ENCODE results near the gene CYTH3. TPM values are rescaled to one million over a fixed set of nuclear protein-coding genes. Genes with fewer than 3 reads are reported as not detected.

Gene CYTH3
- total RNA-seq, 1 donor, result 89.4 TPM

DNA sequence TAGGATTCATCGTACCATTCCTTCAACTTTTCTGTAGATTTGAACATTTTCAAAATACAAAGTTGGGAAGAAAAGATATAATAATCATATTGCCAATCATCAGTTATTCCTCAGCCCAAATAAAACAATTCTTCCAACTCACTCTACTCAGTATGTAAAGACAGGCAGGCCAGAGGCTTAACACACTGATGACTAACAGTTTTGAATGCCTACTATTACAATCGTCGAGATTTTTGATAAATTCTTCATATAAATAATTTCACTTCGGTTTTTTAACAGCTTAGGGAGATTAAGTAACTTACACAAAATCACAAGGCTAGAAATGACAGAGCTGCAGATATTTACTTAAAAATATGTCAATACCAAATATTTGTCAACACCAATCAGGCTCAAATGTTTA is 17.6 kb downstream of the CYTH3 start:
- no peaks in the 10 kb centered on the region for H3K27me3 ChIP-seq (ENCODE audit: insufficient read depth, low read length)
- H4K20me1 ChIP-seq (ENCODE audit: insufficient read depth, low read length), result no peaks in the 10 kb centered on the region
- H3K36me3 ChIP-seq (ENCODE audit: insufficient read depth, low read length), result no peaks in the 10 kb centered on the region
- H3K79me2 ChIP-seq (ENCODE audit: insufficient read depth, low read length), result peaks cover 73% of the 10 kb centered on the region
- H3K4me1 ChIP-seq (ENCODE audit: insufficient read depth, low read length), result peaks cover 80% of the 10 kb centered on the region
- peak overlapping the region; percentile 31 for H3K4me2 ChIP-seq (ENCODE audit: insufficient read depth, low read length)
- H3K9me3 ChIP-seq (ENCODE audit: low read depth, low read length), result no peaks in the 10 kb centered on the region
- H3K27ac ChIP-seq (ENCODE audit: low read depth, low read length), result peak overlapping the region; percentile 98
- no peak overlapping the region for H2AFZ ChIP-seq (ENCODE audit: low read length)
- TF ChIP-seq, protein P1, sequence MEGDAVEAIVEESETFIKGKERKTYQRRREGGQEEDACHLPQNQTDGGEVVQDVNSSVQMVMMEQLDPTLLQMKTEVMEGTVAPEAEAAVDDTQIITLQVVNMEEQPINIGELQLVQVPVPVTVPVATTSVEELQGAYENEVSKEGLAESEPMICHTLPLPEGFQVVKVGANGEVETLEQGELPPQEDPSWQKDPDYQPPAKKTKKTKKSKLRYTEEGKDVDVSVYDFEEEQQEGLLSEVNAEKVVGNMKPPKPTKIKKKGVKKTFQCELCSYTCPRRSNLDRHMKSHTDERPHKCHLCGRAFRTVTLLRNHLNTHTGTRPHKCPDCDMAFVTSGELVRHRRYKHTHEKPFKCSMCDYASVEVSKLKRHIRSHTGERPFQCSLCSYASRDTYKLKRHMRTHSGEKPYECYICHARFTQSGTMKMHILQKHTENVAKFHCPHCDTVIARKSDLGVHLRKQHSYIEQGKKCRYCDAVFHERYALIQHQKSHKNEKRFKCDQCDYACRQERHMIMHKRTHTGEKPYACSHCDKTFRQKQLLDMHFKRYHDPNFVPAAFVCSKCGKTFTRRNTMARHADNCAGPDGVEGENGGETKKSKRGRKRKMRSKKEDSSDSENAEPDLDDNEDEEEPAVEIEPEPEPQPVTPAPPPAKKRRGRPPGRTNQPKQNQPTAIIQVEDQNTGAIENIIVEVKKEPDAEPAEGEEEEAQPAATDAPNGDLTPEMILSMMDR (IDR thresholded peaks at IDR 0.05; ENCODE audit: extremely low read depth, low read depth, low read length), result no peak
- DNase-seq (ENCODE audit: insufficient read length, low spot score, missing footprints), result no peak
- H3K4me3 ChIP-seq (ENCODE audit: insufficient read depth, low read length), result no peak overlapping the region

DNA sequence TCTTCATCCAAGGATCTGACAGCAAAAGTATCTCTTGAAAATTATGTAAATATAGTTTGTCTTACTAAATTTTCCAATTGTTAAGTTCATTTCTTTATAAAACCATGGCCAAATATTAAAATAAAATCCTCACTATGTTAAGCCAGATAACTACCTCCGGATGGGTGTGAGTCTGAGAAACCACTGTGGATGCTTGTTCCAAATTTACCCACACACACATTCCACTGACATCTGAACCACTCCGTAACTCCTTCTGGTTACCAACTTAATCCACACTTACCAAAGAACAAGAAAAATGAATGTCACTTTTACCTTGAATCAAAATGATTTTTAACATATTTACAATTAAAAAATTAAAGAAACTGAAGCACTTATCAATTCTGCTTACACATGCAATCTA is 19.7 kb downstream of the CYTH3 start:
- no peaks in the 10 kb centered on the region for H3K36me3 ChIP-seq (ENCODE audit: insufficient read depth, low read length)
- no peak overlapping the region for H2AFZ ChIP-seq (ENCODE audit: low read length)
- H4K20me1 ChIP-seq (ENCODE audit: insufficient read depth, low read length), result no peaks in the 10 kb centered on the region
- no peaks in the 10 kb centered on the region for H3K9me3 ChIP-seq (ENCODE audit: low read depth, low read length)
- DNase-seq (ENCODE audit: insufficient read length, low spot score, missing footprints), result no peak
- peak overlapping the region; percentile 98 for H3K27ac ChIP-seq (ENCODE audit: low read depth, low read length)
- no peaks in the 10 kb centered on the region for H3K27me3 ChIP-seq (ENCODE audit: insufficient read depth, low read length)
- TF ChIP-seq, protein P1 (IDR thresholded peaks at IDR 0.05; ENCODE audit: extremely low read depth, low read depth, low read length), result no peak
- peaks cover 81% of the 10 kb centered on the region for H3K4me1 ChIP-seq (ENCODE audit: insufficient read depth, low read length)
- peak overlapping the region; percentile 72 for H3K4me2 ChIP-seq (ENCODE audit: insufficient read depth, low read length)
- peak overlapping the region; percentile 23 for H3K4me3 ChIP-seq (ENCODE audit: insufficient read depth, low read length)
- H3K79me2 ChIP-seq (ENCODE audit: insufficient read depth, low read length), result peaks cover 75% of the 10 kb centered on the region

DNA sequence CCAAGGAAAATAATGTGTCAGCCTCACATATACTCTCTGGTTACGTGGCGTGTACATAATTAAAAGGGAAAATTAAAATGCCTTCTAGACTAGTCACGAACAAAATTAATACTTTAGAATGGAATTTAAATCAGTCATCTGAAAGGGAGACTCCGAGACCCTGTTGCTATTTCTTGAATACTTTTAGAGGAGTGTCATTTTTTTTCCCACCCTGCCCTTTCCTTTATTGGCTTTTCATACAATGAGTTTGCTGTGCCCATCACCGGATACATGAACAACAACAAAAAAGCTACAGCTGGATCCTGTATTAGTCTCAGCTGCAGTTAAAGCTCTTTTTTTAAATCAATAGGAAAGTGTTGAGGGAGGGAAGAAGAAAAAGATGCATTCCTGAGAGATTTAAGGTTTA is 20.1 kb downstream of the CYTH3 start:
- peaks cover 74% of the 10 kb centered on the region for H3K79me2 ChIP-seq (ENCODE audit: insufficient read depth, low read length)
- peak; percentile 57 for DNase-seq (ENCODE audit: insufficient read length, low spot score, missing footprints)

GRCh38 chr7:6251653-6252052 is 20.8 kb downstream of the CYTH3 start:
- no peak overlapping the region for H3K4me3 ChIP-seq (ENCODE audit: insufficient read depth, low read length)
- H3K9me3 ChIP-seq (ENCODE audit: low read depth, low read length), result no peaks in the 10 kb centered on the region
- no peaks in the 10 kb centered on the region for H3K27me3 ChIP-seq (ENCODE audit: insufficient read depth, low read length)
- H3K36me3 ChIP-seq (ENCODE audit: insufficient read depth, low read length), result no peaks in the 10 kb centered on the region
- no peaks in the 10 kb centered on the region for H4K20me1 ChIP-seq (ENCODE audit: insufficient read depth, low read length)
- H2AFZ ChIP-seq (ENCODE audit: low read length), result no peak overlapping the region
- TF ChIP-seq, protein P1 (IDR thresholded peaks at IDR 0.05; ENCODE audit: extremely low read depth, low read depth, low read length), result no peak
- peak overlapping the region; percentile 72 for H3K4me2 ChIP-seq (ENCODE audit: insufficient read depth, low read length)
- H3K4me1 ChIP-seq (ENCODE audit: insufficient read depth, low read length), result peaks cover 82% of the 10 kb centered on the region
- H3K27ac ChIP-seq (ENCODE audit: low read depth, low read length), result peak overlapping the region; percentile 98
- H3K79me2 ChIP-seq (ENCODE audit: insufficient read depth, low read length), result peaks cover 79% of the 10 kb centered on the region
- DNase-seq (ENCODE audit: insufficient read length, low spot score, missing footprints), result no peak

More for the DNA sequence above, 20.1 kb downstream of the CYTH3 start:
- Histone ChIP-seq H2AFZ (ENCODE audit: low read length) (no peak overlapping the region), H3K4me3 (ENCODE audit: insufficient read depth, low read length) (peak overlapping the region; percentile 23), H4K20me1 (ENCODE audit: insufficient read depth, low read length) (no peaks in the 10 kb centered on the region), H3K27me3 (ENCODE audit: insufficient read depth, low read length) (no peaks in the 10 kb centered on the region), H3K9me3 (ENCODE audit: low read depth, low read length) (no peaks in the 10 kb centered on the region), H3K4me1 (ENCODE audit: insufficient read depth, low read length) (peaks cover 80% of the 10 kb centered on the region), H3K4me2 (ENCODE audit: insufficient read depth, low read length) (peak overlapping the region; percentile 72), H3K36me3 (ENCODE audit: insufficient read depth, low read length) (no peaks in the 10 kb centered on the region), H3K27ac (ENCODE audit: low read depth, low read length) (peak overlapping the region; percentile 98)
- TF ChIP-seq, protein P1 (IDR thresholded peaks at IDR 0.05; ENCODE audit: extremely low read depth, low read depth, low read length), result no peak

All from osteoblast (primary cell).